GM19372 (cell line): Measurements from ENCODE around the gene PLEKHA5.
"Not testable (repeated sequence)": the region's sequence is repeated elsewhere in the genome, so short reads cannot be mapped to it uniquely, and the experiment has no call there.

Source experiments
- ATAC-seq: cut with Tn5 transposase; IDR thresholded peaks from one replicate; pipeline ENCODE4 v1.9.1; 2021; ENCODE audit warnings: mild to moderate bottlenecking, low read depth, moderate library complexity; ENCODE audit not compliant: unreplicated experiment

PLEKHA5 gene

DNA sequence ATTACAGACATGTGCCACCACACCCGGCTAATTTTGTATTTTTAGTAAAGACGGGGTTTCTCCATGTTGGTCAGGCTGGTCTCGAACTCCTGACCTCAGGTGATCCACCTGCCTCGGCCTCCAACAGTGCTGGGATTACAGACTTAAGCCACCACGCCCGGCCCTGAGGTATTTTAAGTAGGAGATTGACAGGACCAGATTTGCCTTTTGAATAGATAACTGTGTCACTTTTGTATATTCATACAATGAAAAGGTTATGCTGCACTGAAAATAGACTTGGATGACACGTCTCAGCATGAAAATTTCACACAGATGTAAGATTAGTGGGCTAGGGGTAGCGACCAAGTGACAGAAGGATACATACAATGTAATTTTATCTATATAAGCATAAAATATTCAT lies 263.1 kb downstream of the PLEKHA5 start:
- ATAC-seq: not testable (repeated sequence)

GRCh38 chr12:19394385-19394784 lies 264.9 kb downstream of the PLEKHA5 start:
- ATAC-seq: no peak

GRCh38 chr12:19397534-19397933 lies 268.0 kb downstream of the PLEKHA5 start:
- ATAC-seq: no peak

DNA sequence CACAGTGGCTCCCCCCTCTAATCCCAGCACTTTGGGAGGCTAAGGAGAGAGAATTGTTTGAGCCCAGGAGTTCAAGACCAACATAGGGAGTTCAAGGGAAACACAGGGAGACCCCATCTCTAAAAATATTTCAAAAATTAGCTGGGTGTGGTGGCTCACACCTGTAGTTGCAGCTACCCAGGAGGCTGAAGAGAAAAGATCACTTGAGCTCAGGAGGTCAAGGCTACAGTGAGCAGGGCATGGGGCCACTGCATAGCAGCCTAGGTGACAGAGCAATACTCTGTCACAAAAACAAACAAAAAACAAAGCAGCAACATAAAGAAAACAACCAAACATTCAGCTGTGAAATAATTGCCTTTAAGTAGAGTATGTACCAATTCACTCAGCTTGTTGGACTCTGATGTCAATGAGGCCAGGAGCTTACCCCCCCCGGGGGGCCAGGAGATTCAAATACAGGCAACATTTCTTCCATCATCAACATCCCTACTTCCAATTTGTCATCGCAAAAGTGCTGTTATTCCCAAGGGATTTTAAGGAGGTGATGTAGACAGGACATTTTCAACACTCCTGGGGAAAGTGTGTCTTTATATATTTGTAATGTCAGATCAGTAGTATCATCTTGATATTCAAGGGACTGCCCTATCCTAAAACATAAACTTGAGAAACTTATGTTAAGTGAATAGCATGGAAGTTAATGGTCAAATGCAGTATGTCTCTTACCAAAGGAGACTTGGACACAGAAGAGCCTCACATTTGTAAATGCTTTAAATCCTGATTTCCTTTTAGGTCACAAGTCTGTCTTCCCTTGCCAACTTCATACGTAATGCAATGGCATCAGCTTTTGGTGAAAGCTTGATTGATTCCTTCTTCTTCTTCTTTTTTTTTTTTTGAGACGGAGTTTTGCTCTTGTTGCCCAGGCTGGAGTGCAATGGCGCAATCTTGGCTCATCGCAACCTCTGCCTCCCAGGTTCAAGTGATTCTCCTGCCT lies 269.1 kb downstream of the PLEKHA5 start:
- no peak for ATAC-seq

GRCh38 chr12:19400649-19401285 lies 271.2 kb downstream of the PLEKHA5 start:
- not testable (repeated sequence) for ATAC-seq

- ATAC-seq: no peak
Observed at GRCh38 chr12:19402211-19402610, 272.7 kb downstream of the PLEKHA5 start.

DNA sequence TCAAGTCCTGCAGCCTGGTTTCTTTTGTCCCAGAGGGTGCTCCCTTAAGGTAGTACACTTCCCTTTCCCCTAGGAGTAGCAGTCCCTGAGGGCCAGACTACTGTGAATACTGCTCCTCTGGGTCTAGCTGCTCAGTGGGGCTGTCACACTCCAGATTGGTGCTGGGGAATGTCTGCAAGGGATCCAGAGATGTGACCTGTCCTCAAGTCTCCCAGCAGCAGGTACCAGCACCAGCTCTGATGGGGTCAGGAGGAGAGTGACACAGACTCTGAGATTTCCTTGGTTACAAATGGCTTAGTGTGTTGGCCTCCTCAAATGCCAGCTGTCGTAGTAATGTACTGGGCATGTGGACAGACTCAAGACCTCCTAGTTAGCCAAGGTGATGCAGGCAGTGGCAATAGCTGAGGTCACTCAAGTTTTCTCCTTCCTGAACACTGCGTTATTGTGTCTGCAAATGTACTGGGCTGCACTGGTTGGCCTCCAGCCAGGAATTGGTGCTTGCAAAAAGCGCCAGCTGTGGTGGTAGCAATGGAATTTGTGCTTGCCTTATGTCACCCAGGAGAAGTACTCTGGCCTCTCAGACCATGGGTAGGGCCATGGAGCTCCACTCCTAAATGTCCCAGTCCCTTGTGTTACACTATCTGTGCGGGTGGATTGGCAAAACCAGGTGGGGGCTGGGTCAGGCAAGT lies 273.4 kb downstream of the PLEKHA5 start:
- no peak for ATAC-seq

GRCh38 chr12:19404242-19404880 lies 274.8 kb downstream of the PLEKHA5 start:
- no peak for ATAC-seq

DNA sequence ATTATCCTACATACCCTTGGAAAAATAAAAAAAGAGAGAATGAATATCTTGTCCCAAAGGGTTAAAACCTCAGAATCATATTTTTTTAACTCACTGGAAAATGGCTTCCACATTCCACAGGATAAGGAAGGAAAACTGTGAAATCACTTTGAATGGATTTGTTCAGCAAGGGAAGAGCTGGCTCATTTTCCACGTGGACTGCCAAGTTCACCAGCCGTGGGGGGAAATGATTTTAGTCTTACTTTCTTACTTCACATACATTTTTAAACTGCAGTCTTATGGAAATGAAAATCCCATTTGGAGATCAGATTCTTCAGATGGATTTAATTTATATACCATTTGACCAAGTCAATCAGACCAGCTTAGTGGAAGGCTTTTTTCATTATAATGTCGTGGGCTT lies 279.8 kb downstream of the PLEKHA5 start:
- ATAC-seq: no peak

GRCh38 chr12:19410211-19410610 lies 280.7 kb downstream of the PLEKHA5 start:
- no peak for ATAC-seq

DNA sequence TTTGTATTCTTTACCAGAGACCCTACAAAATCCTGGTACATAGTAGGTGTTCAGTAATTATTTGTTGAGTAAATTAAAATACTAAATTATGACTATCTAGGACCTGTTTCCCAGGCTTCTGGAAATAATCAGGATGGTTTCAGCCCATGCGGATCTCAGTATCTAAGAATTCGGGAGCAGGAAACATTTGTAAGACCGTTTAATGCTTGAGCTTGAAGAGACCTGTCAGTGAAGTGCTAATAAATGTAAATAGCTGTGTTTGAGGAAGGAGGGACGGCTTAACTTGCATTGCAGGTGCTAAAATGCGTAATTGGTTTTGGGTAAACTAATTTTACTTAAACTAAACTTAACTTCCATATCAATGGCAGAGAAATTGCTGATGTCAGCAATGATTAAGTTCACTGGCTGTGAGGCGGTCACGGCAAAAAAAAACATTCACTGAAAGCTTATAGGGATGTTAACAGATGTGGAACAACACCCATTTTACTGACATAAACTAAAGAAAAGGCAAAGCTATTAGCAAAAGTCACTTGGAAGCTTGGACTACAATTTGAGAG lies 281.2 kb downstream of the PLEKHA5 start:
- no peak for ATAC-seq

GRCh38 chr12:19411234-19412204 lies 282.0 kb downstream of the PLEKHA5 start:
- no peak for ATAC-seq

DNA sequence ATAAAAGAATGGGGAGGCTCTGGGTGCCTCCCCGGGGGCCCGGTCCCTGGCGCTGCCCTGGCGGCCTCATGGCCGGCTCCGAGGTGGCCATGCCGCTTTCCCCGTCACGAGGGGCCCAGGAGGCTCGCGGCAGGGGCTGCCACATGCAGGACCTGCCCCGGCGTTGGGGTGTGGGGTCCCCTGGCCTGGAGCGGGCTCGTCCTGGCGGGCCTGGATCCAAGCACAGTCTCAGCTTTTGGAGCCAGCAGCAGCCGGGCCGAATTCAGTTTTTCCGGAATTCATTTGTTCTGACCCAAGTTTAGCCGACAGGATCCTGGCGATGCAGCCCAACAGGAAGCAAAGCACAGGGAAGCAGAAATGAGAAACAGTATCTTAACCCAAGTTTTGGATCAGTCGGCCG lies 283.3 kb downstream of the PLEKHA5 start:
- ATAC-seq: no peak

DNA sequence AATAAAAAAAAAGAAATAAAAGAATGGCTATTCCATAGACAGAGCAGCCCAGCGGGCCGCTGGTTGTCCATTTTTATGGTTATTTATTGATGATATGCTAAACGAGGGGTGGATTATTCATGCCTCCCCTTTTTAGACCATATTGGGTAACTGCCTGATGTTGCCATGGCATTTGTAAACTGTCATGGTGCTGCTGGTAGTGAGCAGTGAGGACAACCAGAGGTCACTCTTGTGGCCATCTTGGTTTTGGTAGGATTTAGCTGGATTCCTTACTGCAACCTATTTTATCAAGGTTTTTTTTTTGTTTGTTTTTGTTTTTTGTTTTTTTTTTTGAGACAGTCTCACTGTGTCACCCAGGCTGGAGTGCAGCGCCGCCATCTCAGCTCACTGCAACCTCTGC lies 284.0 kb downstream of the PLEKHA5 start:
- ATAC-seq: not testable (repeated sequence)

DNA sequence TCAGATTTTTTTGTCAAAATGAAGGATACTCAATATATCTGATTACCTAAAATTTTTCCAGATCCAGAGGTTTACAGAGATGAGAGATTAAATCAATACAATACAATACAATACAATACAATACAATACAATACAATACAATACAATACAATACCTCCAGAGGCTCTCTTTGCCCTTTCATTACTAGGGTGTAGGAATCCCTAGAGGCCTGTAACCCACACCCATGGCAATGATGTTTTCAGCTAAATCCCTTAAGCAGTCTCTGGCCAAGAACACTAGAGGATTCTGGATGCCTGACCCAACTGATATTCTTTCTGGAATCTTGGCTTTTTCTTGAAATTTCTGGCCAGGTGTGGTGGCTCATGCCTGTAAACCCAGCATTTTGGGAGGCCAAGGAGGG lies 286.0 kb downstream of the PLEKHA5 start:
- ATAC-seq: no peak

GRCh38 chr12:19419086-19419485 lies 289.6 kb downstream of the PLEKHA5 start:
- no peak for ATAC-seq

DNA sequence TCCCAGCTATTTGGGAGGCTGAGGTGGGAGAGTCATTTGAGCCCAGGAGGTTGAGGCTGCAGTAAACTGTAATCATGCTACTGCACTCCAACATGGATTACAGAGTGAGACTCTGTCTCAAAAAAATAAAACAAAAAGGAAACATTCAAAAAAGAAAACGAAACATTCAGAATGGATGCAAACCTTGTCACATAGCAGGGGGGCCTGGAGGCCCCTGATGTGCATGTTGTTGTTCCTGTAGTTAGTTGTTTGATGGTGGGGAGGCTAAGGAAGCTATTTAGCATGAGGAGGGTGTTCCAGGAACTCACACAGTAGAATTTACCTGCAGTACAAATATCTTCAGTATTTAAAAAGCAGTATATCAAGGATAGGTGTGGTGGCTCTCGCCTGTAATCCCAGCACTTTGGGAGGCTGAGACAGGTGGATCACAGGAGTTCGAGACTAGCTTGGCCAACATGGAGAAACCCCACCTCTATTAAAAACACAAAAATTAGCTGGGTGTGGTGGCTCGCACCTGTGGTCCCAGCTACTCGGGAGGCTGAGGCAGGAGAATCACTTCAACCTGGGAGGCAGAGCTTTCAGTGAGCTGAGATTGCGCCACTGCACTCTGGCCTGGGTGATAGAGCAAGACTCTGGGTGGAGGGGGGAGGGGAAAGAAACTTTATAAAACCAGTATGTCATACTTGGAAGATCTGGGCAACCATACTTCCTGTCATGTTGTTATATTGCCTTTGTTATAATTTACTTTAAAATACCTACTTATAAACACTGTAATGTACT lies 292.2 kb downstream of the PLEKHA5 start:
- ATAC-seq: no peak

DNA sequence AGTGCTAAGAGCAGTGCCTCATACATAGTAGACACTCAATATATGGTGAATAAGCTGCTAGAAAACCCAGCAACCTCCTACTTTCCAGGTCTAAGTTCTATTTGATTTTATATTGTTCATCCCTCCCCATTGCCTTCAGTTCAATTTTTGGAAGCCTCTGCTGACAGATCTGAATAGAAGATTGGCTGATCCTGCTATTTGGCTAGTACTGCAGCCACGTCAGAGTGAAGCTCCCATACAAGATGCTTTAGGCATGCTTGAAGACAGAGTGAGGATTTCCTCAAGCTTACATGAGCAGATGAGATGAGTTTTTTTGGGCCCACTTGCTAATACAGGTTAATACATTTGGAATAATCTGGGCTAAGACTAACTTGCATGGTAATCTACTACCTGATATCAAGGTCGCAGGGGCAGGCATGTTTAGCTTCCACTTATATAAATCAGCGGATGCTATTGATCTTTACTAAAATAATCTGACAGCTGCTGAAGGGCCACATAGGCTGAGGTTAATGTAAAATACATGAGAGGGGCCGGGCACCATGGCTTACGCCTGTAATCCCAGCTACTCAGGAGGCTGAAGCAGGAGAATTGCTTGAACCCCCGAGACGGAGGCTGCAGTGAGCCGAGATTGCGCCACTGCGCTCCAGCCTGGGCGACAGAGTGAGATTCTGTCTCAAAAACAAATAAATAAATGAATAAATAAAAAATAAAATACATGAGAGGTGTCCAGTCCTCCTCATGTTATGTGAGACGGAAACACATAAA lies 293.8 kb downstream of the PLEKHA5 start:
- ATAC-seq: no peak
